ENCODE measurements around the gene C2orf72. TPM values are rescaled to one million over a fixed set of nuclear protein-coding genes. Genes with fewer than 3 reads are reported as not detected.
A peak's percentile ranks its signal among the peaks of the same experiment; 100 is the strongest.

The C2orf72 gene
- total RNA-seq, 1 donor from 2014 or later = 3.0 TPM

- Mint-ChIP-seq H3K9me3 (no peaks in the 10 kb centered on the region), H3K27me3 (ENCODE audit: low read depth) (peaks cover 12% of the 10 kb centered on the region), H3K36me3 (ENCODE audit: low read depth) (no peaks in the 10 kb centered on the region), H3K4me1 (no peaks in the 10 kb centered on the region), H3K4me3 (no peak within 1 kb of the TSS), H3K27ac (ENCODE audit: unreplicated experiment) (no peak within 1 kb of the TSS)
- TF ChIP-seq CTCF (conservative IDR thresholded peaks at IDR 0.05) = no peak
- no peak for DNase-seq (ENCODE audit: low read depth, low spot score)
These were observed 41.5 kb upstream of the C2orf72 start, which contains the start of gene SPATA3 for GRCh38 chr2:230995821-230996220. Gene SPATA3, plus strand, starts transcription at chr2:230996121. Its CDS starts 113 bp downstream, at chr2:230996234.

GRCh38 chr2:230996661-230997060 lies 40.7 kb upstream of the C2orf72 start:
- Mint-ChIP-seq H3K4me3 (no peak overlapping the region), H3K36me3 (ENCODE audit: low read depth) (no peaks in the 10 kb centered on the region), H3K4me1 (no peaks in the 10 kb centered on the region), H3K9me3 (no peaks in the 10 kb centered on the region), H3K27me3 (ENCODE audit: low read depth) (peaks cover 14% of the 10 kb centered on the region), H3K27ac (ENCODE audit: unreplicated experiment) (no peak overlapping the region)
- no peak for DNase-seq (ENCODE audit: low read depth, low spot score)
- no peak for TF ChIP-seq CTCF (conservative IDR thresholded peaks at IDR 0.05)

- no peaks in the 10 kb centered on the region for H3K9me3 Mint-ChIP-seq
- no peak for TF ChIP-seq CTCF (conservative IDR thresholded peaks at IDR 0.05)
- no peaks in the 10 kb centered on the region for H3K36me3 Mint-ChIP-seq (ENCODE audit: low read depth)
- DNase-seq (ENCODE audit: low read depth, low spot score) = no peak
- no peaks in the 10 kb centered on the region for H3K4me1 Mint-ChIP-seq
- no peak overlapping the region for H3K4me3 Mint-ChIP-seq
- peak overlapping the region; percentile 24 for H3K27ac Mint-ChIP-seq (ENCODE audit: unreplicated experiment)
- H3K27me3 Mint-ChIP-seq (ENCODE audit: low read depth) = peaks cover 16% of the 10 kb centered on the region
These were observed 38.4 kb upstream of the C2orf72 start for GRCh38 chr2:230998882-230999281.

- no peak overlapping the region for H3K4me3 Mint-ChIP-seq
- DNase-seq (ENCODE audit: low read depth, low spot score) = no peak
- no peaks in the 10 kb centered on the region for H3K36me3 Mint-ChIP-seq (ENCODE audit: low read depth)
- H3K4me1 Mint-ChIP-seq = no peaks in the 10 kb centered on the region
- H3K9me3 Mint-ChIP-seq = peaks cover under 1% of the 10 kb centered on the region
- H3K27me3 Mint-ChIP-seq (ENCODE audit: low read depth) = peaks cover 16% of the 10 kb centered on the region
- TF ChIP-seq CTCF (conservative IDR thresholded peaks at IDR 0.05) = no peak
- H3K27ac Mint-ChIP-seq (ENCODE audit: unreplicated experiment) = no peak overlapping the region
These were observed 37.8 kb upstream of the C2orf72 start for GRCh38 chr2:230999477-230999876.

- H3K27me3 Mint-ChIP-seq (ENCODE audit: low read depth) = peaks cover 18% of the 10 kb centered on the region
- no peak overlapping the region for H3K4me3 Mint-ChIP-seq
- peaks cover 7% of the 10 kb centered on the region for H3K36me3 Mint-ChIP-seq (ENCODE audit: low read depth)
- no peak for TF ChIP-seq CTCF (conservative IDR thresholded peaks at IDR 0.05)
- DNase-seq (ENCODE audit: low read depth, low spot score) = no peak
- peaks cover 8% of the 10 kb centered on the region for H3K9me3 Mint-ChIP-seq
- peaks cover under 1% of the 10 kb centered on the region for H3K4me1 Mint-ChIP-seq
- no peak overlapping the region for H3K27ac Mint-ChIP-seq (ENCODE audit: unreplicated experiment)
These were observed 37.0 kb upstream of the C2orf72 start for GRCh38 chr2:231000211-231000904.
